PC-9 (cell line): Measurements from ENCODE around the gene JOSD1.

ENCODE experiments used
- EZH2 ChIP-seq: fragments of 200-600 bp; sonication (generic); IDR thresholded peaks from 2 replicates; pipeline ENCODE4 v1.8.0; 2017; ENCODE audit warnings: antibody characterized with exemption, low read depth
- TF ChIP-seq, protein P1 (sequence below): fragments of 200-600 bp; sonication (generic); conservative IDR thresholded peaks from 2 replicates; pipeline ENCODE4 v1.6.1; 2017; ENCODE audit warnings: mixed run types, antibody characterized with exemption, mild to moderate bottlenecking, moderate library complexity

DNA sequence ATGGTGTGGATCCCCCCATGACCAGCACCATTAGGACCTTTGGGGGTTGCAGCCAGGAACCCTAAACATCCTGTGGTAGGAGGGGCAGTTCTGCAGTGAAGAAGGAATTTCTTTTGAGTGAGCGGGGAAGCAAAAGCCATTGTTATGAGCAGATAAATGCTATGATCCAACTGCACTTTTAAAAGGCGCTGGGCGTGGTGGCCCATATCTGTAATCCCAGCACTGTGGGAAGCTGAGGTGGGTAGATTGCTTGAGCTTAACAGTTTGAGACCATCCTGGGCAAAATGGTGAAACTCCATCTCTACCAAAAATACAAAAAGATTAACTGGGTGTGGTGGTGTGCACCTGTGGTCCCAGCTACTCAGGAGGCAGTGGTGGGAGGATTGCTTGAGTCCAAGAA lies 24.9 kb downstream of the JOSD1 start:
- TF ChIP-seq, protein P1, sequence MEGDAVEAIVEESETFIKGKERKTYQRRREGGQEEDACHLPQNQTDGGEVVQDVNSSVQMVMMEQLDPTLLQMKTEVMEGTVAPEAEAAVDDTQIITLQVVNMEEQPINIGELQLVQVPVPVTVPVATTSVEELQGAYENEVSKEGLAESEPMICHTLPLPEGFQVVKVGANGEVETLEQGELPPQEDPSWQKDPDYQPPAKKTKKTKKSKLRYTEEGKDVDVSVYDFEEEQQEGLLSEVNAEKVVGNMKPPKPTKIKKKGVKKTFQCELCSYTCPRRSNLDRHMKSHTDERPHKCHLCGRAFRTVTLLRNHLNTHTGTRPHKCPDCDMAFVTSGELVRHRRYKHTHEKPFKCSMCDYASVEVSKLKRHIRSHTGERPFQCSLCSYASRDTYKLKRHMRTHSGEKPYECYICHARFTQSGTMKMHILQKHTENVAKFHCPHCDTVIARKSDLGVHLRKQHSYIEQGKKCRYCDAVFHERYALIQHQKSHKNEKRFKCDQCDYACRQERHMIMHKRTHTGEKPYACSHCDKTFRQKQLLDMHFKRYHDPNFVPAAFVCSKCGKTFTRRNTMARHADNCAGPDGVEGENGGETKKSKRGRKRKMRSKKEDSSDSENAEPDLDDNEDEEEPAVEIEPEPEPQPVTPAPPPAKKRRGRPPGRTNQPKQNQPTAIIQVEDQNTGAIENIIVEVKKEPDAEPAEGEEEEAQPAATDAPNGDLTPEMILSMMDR = no peak
- no peak for TF ChIP-seq EZH2
